Upper lobe of left lung (tissue), 6 donors: ENCODE data around the gene HDAC3. TPM values are rescaled to one million over a fixed set of nuclear protein-coding genes. Genes with fewer than 3 reads are reported as not detected.

Experiments
- ATAC-seq, 2 donors: fragments of 200-7000 bp; cut with Tn5 transposase; one replicate each; pipeline ENCODE4 v1.9.1; 2022; ENCODE audit warnings: mild to moderate bottlenecking in 2 of 2, moderate library complexity in 2 of 2; ENCODE audit not compliant: low FRiP score in 2 of 2
- DNase-seq, 2 donors: peaks; one replicate each; pipeline ENCODE4 v3.0.0-alpha.2; 2019 to 2020
- H3K27ac ChIP-seq, 4 donors: fragments of 200-600 bp; sonication (generic); one replicate each; pipeline ENCODE4 v1.5.1; 2016 to 2019
- H3K27me3 ChIP-seq, 4 donors: fragments of 200-600 bp; sonication (generic); one replicate each; pipeline ENCODE4 v1.5.1; 2017 to 2019
- H3K36me3 ChIP-seq, 4 donors: fragments of 200-600 bp; sonication (generic); one replicate each; pipeline ENCODE4 v1.5.1; 2016 to 2019
- H3K4me1 ChIP-seq, 4 donors: fragments of 200-600 bp; sonication (generic); one replicate each; pipeline ENCODE4 v1.5.1; 2018 to 2019
- H3K4me3 ChIP-seq, 4 donors: fragments of 200-600 bp; sonication (generic); one replicate each; pipeline ENCODE4 v1.5.1; 2017 to 2019; ENCODE audit warnings: mild to moderate bottlenecking in 2 of 4, moderate library complexity in 1 of 4
- H3K9me3 ChIP-seq, 4 donors: fragments of 200-600 bp; sonication (generic); one replicate each; pipeline ENCODE4 v1.5.1; 2018 to 2019
- CTCF ChIP-seq, 6 experiments: fragments of 450-650 bp in 4 of 6; fragments of 200-600 bp in 2 of 6; sonication (generic) in 2 of 6; IDR thresholded peaks; one replicate each; pipeline ENCODE4 v1.5.1; 2016 to 2019; ENCODE audit warnings: antibody characterized with exemption in 6 of 6
- EP300 ChIP-seq, 4 donors: sonication (generic); formaldehyde crosslinking; IDR thresholded peaks; one replicate each; pipeline ENCODE4 v1.5.1; 2017; ENCODE audit warnings: antibody characterized with exemption in 4 of 4, control low read depth in 2 of 4
- POLR2A ChIP-seq, 4 donors: fragments of 450-650 bp; IDR thresholded peaks; one replicate each; pipeline ENCODE4 v1.5.1; 2016 to 2017; ENCODE audit warnings: antibody characterized with exemption in 4 of 4, mild to moderate bottlenecking in 2 of 4
- POLR2AphosphoS5 ChIP-seq, 2 donors: sonication (generic); formaldehyde crosslinking; IDR thresholded peaks; one replicate each; pipeline ENCODE4 v1.5.1; 2017; ENCODE audit warnings: antibody characterized with exemption in 2 of 2
- WGBS, 2 donors: methylation state at CpG; one replicate each; pipeline ENCODE4 v1.1.5; 2017 to 2018; 5-methylcytosine and 5-hydroxymethylcytosine counted together
- total RNA-seq, 6 donors: library from RNA; depleted of rRNA in 4 of 6; stranded (reverse); fragments of >200 nt in 4 of 6; gene quantifications; one replicate each; pipeline versions ENCODE4 v1.1.0 to v1.2.1, GENCODE V29; 2016 to 2021
- donor health status: DM: no; HTN: no; CAD: no; lungs with moderate emphysema.
- donor health status: DM: no; HTN: yes; CAD: no; lungs with severe emphysema.

Gene HDAC3
- total RNA-seq, 6 donors from 2014 or later = 37.2 to 76.5 (median 47.6) TPM

- TF ChIP-seq POLR2AphosphoS5 (IDR thresholded peaks at IDR 0.05) = no peak
- TF ChIP-seq POLR2A (IDR thresholded peaks at IDR 0.05) = no peak
- TF ChIP-seq EP300 (IDR thresholded peaks at IDR 0.05) = no peak
- no peak for TF ChIP-seq CTCF (IDR thresholded peaks at IDR 0.05)
These were observed 25.4 kb upstream of the HDAC3 start for GRCh38 chr5:141662028-141662427.

GRCh38 chr5:141657937-141658545 is 21.4 kb upstream of the HDAC3 start:
- Histone ChIP-seq H3K4me3 (no peak overlapping the region), H3K36me3 (peaks cover 0 to 89% (median 34%) of the 10 kb centered on the region in 4 donors), H3K9me3 (no peaks in the 10 kb centered on the region), H3K4me1 (no peaks in the 10 kb centered on the region), H3K27me3 (no peaks in the 10 kb centered on the region), H3K27ac (no peak overlapping the region)
- no peak for DNase-seq
- TF ChIP-seq POLR2AphosphoS5 (IDR thresholded peaks at IDR 0.05) (no peak), EP300 (IDR thresholded peaks at IDR 0.05) (no peak), POLR2A (IDR thresholded peaks at IDR 0.05) (no peak), CTCF (IDR thresholded peaks at IDR 0.05) (no peak)
- 80 to 82% methylated on average over 7 to 8 of the region's 8 CpGs for WGBS, 2 donors
- ATAC-seq = no peak

More at GRCh38 chr5:141662028-141662427, 25.4 kb upstream of the HDAC3 start:
- H3K27ac ChIP-seq = no peak overlapping the region
- no peaks in the 10 kb centered on the region for H3K9me3 ChIP-seq
- no peaks in the 10 kb centered on the region for H3K27me3 ChIP-seq
- H3K36me3 ChIP-seq = peaks cover 8 to 85% (median 16%) of the 10 kb centered on the region in 4 donors
- peaks cover 3 to 9% (median 5%) of the 10 kb centered on the region in 4 donors for H3K4me1 ChIP-seq
- no peak for ATAC-seq
- no peak overlapping the region for H3K4me3 ChIP-seq
- DNase-seq = peak in 1 of 2 donors; percentile 68
- 95% methylated on average over 12 to 17 of the region's 17 CpGs for WGBS, 2 donors

GRCh38 chr5:141657404-141657803 is 20.8 kb upstream of the HDAC3 start:
- no peak for DNase-seq
- ATAC-seq = no peak
- no peak for TF ChIP-seq POLR2A (IDR thresholded peaks at IDR 0.05)
- TF ChIP-seq EP300 (IDR thresholded peaks at IDR 0.05) = no peak
- TF ChIP-seq POLR2AphosphoS5 (IDR thresholded peaks at IDR 0.05) = no peak
- TF ChIP-seq CTCF (IDR thresholded peaks at IDR 0.05) = no peak
- no peak overlapping the region for H3K4me3 ChIP-seq
- no peaks in the 10 kb centered on the region for H3K4me1 ChIP-seq
- 94 to 98% methylated on average over 1 of the region's 1 CpG for WGBS, 2 donors
- no peak overlapping the region for H3K27ac ChIP-seq
- H3K27me3 ChIP-seq = no peaks in the 10 kb centered on the region
- H3K9me3 ChIP-seq = no peaks in the 10 kb centered on the region
- peaks cover 0 to 83% (median 32%) of the 10 kb centered on the region in 4 donors for H3K36me3 ChIP-seq

GRCh38 chr5:141656396-141656795 is 19.7 kb upstream of the HDAC3 start:
- H3K4me3 ChIP-seq = no peak overlapping the region
- H3K27ac ChIP-seq = no peak overlapping the region
- no peaks in the 10 kb centered on the region for H3K27me3 ChIP-seq
- DNase-seq (peak in 1 of 2 donors; percentile 37), ATAC-seq (no peak)
- H3K36me3 ChIP-seq = peaks cover 0 to 73% (median 32%) of the 10 kb centered on the region in 4 donors
- H3K9me3 ChIP-seq = no peaks in the 10 kb centered on the region
- TF ChIP-seq POLR2AphosphoS5 (IDR thresholded peaks at IDR 0.05) = no peak
- no peak for TF ChIP-seq CTCF (IDR thresholded peaks at IDR 0.05)
- TF ChIP-seq EP300 (IDR thresholded peaks at IDR 0.05) = no peak
- TF ChIP-seq POLR2A (IDR thresholded peaks at IDR 0.05) = no peak
- WGBS, 2 donors = 93 to 97% methylated on average over 9 of the region's 9 CpGs
- H3K4me1 ChIP-seq = peaks cover 0 to 5% (median 5%) of the 10 kb centered on the region in 4 donors

GRCh38 chr5:141655020-141655419 is 18.4 kb upstream of the HDAC3 start:
- Histone ChIP-seq H3K27me3 (no peaks in the 10 kb centered on the region), H3K4me3 (no peak overlapping the region), H3K27ac (no peak overlapping the region), H3K9me3 (no peaks in the 10 kb centered on the region), H3K36me3 (peaks cover 0 to 65% (median 32%) of the 10 kb centered on the region in 4 donors), H3K4me1 (peaks cover 5 to 14% (median 13%) of the 10 kb centered on the region in 4 donors)
- no peak for TF ChIP-seq EP300 (IDR thresholded peaks at IDR 0.05)
- no peak for TF ChIP-seq CTCF (IDR thresholded peaks at IDR 0.05)
- TF ChIP-seq POLR2AphosphoS5 (IDR thresholded peaks at IDR 0.05) = no peak
- TF ChIP-seq POLR2A (IDR thresholded peaks at IDR 0.05) = no peak
- ATAC-seq (no peak), DNase-seq (no peak)
- WGBS, 2 donors = 87 to 89% methylated on average over 7 of the region's 7 CpGs
